Measurements from ENCODE around the gene FCGR1A. TPM values are rescaled to one million over a fixed set of nuclear protein-coding genes. Genes with fewer than 3 reads are reported as not detected.
"Not testable (repeated sequence)": the region's sequence is repeated elsewhere in the genome, so short reads cannot be mapped to it uniquely, and the experiment has no call there.

The FCGR1A gene
- total RNA-seq, result 1 to 10 TPM in 1 of 2 experiments, under 1 TPM in 1; 0.48 to 1.2 TPM

DNA sequence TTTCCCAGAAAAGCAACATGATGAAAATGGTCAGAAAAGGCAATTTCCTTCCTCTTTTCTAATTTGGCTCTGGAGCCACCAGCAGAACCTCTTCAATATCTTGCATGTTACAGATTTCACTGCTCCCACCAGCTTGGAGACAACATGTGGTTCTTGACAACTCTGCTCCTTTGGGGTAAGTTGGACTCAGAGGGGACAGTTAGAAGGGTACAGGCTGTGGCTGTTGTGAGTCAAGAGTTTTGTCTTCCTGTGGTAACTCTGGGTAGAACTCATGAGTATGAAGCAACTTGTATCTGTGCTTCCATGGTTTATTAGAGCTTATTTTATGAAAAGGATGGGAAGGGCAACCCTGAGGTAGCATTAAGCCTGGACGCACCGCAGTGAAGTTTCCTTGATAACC is at the start of gene FCGR1A:
Gene FCGR1A (plus strand): TSS at position 95 of the 400 bp plus-strand sequence. CDS start 50 bp downstream, at position 145.
- H3K4me1 Mint-ChIP-seq, POLR2A ChIA-PET, H3K4me3 Mint-ChIP-seq, H3K36me3 Mint-ChIP-seq, DNase-seq, H3K27me3 Mint-ChIP-seq, H3K27ac Mint-ChIP-seq, H3K9me3 Mint-ChIP-seq: not testable (repeated sequence)
- peak; percentile 76 for ATAC-seq (ENCODE audit: low read depth)

DNA sequence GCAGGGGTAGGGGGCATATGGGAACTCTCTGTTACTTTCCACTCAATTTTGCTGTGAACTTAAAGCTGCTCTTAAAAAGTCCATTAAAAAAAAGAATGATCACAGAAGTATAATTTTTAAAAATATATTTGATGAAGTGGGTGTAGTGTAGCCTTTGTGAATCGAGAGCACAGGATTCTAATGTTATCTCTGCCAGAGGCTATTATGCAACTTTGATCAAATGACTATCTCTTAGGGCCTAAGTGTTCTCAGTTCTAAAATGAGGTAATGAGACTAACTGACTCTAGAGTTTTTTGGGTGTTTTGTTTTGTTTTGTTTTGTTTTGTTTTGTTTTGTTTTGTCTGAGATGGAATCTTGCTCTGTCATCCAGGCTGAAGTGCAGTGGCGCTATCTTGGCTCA is 49.7 kb upstream of the FCGR1A start:
- H3K36me3 Mint-ChIP-seq; H3K27me3 Mint-ChIP-seq; H3K4me3 Mint-ChIP-seq; POLR2A ChIA-PET; ATAC-seq (ENCODE audit: low read depth); H3K9me3 Mint-ChIP-seq; DNase-seq; H3K27ac Mint-ChIP-seq; H3K4me1 Mint-ChIP-seq: not testable (repeated sequence)

DNA sequence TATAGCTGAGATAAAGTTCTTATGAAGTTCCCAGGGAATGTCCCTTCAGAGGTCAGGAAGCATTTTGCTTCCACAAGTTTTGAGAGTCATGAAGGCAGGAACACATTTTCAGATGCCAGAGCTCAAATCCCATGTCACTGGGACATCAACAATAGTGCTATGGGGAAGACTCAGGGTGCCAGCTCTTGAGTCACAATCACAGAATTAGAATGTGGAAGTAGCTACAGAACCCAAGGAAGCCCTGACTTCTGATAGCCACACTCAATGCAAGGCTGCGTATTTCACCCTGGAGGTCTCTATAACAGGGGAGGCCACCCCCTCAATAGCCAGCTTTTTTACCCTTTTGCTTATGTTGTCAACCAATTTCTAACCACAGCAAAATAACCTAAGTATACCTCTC is 47.8 kb upstream of the FCGR1A start:
- POLR2A ChIA-PET; ATAC-seq (ENCODE audit: low read depth); DNase-seq; H3K27ac Mint-ChIP-seq; H3K9me3 Mint-ChIP-seq; H3K4me3 Mint-ChIP-seq; H3K36me3 Mint-ChIP-seq; H3K27me3 Mint-ChIP-seq; H3K4me1 Mint-ChIP-seq: not testable (repeated sequence)

DNA sequence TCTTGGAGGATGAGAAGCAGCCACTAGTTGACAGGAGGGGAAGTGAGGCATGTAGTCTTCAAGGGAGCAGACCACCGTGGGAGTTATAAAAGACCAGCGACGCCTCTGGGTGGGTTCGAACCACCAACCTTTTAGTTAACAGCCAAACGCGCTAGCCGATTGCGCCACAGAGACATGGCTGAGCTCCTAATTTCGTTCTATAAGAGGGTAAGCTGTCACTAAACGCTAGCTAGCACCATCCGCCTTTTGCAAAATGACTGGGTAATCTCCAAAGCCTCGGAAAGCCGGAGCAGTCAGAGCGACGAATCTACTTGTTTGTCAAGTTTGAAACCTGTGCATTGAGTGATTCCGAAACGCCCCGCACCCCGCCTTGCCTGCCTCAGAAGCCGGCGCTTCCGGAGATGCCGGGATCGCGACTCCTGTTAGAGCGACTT is 42.3 kb upstream of the FCGR1A start:
- H3K27ac Mint-ChIP-seq, H3K36me3 Mint-ChIP-seq, POLR2A ChIA-PET, H3K27me3 Mint-ChIP-seq, H3K4me1 Mint-ChIP-seq, H3K9me3 Mint-ChIP-seq: not testable (repeated sequence)
- peak overlapping the region; percentile 58 for H3K4me3 Mint-ChIP-seq
- DNase-seq, result peak; percentile 37
- peak; percentile 60 for ATAC-seq (ENCODE audit: low read depth)

DNA sequence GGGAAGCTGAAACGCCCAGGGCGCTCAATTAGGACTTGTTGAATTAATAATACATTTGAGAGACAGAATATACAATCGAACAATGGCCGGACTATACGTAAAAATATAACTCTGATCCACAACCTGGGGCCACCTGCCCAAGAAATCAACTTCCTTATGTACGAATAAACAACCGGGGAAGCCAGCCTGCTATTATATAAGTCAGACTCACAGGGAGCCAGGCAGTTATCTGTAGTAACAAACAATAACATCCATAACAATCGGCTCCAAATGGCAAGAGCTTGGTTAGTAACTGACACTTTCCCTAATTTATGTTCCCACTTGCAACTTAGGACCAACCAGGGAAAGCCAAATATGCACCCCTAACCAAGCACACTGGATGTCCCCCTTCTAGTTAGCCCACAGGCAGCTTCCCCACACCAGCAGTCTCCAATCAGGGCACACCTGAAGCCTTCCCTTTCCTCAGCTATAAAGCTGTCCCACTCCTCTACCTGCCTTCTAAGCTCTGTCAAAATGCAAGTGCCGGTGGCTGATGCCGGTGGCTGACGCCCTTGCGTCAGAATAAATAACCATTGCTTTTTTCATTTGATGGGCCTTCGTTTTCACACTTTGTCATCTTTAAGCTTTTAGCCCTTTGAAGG is 41.8 kb upstream of the FCGR1A start:
- ATAC-seq (ENCODE audit: low read depth); H3K27me3 Mint-ChIP-seq; POLR2A ChIA-PET; H3K9me3 Mint-ChIP-seq; H3K27ac Mint-ChIP-seq; H3K36me3 Mint-ChIP-seq; DNase-seq; H3K4me1 Mint-ChIP-seq: not testable (repeated sequence)
- H3K4me3 Mint-ChIP-seq, result peak overlapping the region; percentile 58

DNA sequence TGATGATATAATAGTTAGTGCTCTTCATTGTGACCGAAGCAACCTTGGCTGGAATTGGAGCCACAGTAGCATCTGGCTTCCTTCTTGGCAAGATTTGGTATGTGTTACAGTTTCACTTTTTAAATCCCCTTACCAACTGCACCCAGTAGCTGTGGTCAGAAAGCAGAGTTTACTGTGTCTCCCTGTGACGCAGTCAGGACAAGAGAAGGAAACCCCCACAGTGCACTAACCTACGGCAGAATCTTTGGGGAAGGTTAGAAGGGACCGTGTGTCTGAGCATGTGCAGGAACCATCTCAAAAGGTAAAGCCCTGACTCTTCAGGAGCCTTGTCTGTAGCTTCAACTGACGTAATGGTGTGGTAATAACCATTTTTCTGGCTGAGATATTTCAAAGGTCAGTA is 40.6 kb upstream of the FCGR1A start:
- POLR2A ChIA-PET; H3K9me3 Mint-ChIP-seq; H3K4me1 Mint-ChIP-seq; H3K27ac Mint-ChIP-seq; DNase-seq; H3K4me3 Mint-ChIP-seq; H3K36me3 Mint-ChIP-seq; ATAC-seq (ENCODE audit: low read depth): not testable (repeated sequence)
- H3K27me3 Mint-ChIP-seq, result peaks cover 11% of the 10 kb centered on the region

DNA sequence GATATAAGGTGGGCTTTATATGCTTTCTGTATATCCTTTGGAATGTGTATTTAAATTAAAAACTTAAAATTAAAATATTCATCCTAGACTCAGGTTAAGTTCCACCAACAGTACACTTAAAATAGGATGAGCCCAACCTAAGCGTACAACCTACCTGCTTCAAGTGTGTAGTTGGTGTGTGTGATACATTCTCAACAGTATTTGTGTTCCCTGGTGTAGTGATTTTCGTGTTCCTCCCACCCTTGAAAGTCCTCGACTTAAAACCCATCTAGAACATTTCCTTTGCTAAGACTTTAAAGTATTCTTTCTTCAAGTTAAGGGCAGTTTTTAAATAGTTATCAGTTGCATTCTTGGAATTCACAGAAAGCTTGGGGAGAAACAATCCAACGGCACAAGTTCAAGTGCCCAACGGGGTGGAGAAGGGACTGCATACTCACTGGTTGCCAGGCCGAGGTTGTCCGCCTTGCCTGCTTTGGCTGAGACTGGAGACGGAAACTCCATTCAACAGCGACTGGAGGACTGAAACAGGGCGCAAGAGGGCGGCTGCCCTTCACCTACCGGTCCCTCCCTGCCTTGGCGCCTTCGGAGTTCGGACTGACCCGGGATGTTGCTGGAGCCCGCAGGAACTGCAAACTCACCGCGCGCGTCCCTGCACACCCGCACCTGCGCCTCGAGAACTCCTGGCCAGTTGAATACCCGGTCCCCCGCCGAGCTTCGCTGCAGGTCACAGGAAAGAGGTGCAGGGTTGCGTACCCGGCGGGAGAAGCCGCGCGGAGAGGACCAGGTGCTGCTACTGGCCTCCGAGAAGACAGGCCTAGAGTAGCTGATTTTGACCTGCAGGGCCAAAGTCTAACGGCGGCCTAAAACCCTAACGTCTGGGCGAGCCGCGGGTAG is 35.8 kb upstream of the FCGR1A start:
- H3K4me3 Mint-ChIP-seq; H3K36me3 Mint-ChIP-seq; POLR2A ChIA-PET; ATAC-seq (ENCODE audit: low read depth); H3K4me1 Mint-ChIP-seq; H3K27ac Mint-ChIP-seq; H3K9me3 Mint-ChIP-seq: not testable (repeated sequence)
- DNase-seq, result peak; percentile 29
- H3K27me3 Mint-ChIP-seq, result peaks cover 22% of the 10 kb centered on the region

DNA sequence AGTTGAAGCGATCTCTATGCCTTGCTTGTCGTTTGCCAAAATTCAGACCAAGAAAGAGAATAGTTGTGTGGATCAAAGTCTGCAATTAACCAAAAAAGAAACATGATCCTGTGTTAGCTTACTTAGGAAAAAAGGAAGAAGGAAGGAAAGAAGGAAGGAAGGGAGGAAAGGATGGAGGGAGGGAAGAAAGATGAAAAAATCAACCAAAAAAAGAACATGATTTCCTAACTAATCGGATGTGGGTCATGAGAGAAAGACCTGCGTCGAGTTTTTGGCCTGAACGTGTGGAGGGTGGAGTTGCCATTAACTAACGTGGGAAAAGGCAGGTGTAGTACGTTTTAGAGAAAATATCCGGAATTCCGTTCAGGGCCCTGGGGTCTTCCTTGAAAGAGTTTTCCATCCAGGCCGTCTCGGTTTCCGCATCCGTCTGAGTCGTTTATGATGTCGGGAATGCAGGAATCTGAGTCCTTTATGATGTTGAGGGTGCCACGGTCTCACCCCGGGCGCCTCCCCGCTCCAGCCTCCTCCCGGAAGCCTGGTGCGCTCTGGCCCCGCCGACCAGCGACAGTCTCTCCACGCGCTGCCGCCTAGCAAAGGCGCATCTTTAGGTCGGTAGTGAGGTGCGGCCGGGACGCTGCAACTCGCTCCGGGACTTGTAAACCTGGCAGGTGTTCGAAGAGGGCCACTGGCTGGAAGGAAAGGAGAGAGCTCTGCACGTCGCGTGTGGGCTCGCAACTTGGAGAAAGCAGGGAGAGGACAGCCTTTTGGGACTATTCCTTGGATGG is 34.9 kb upstream of the FCGR1A start:
- POLR2A ChIA-PET, H3K27ac Mint-ChIP-seq, H3K36me3 Mint-ChIP-seq, DNase-seq, H3K9me3 Mint-ChIP-seq, H3K4me1 Mint-ChIP-seq: not testable (repeated sequence)
- Mint-ChIP-seq H3K4me3 (peak overlapping the region; percentile 84), H3K27me3 (peaks cover 22% of the 10 kb centered on the region)
- peak; percentile 54 for ATAC-seq (ENCODE audit: low read depth)

DNA sequence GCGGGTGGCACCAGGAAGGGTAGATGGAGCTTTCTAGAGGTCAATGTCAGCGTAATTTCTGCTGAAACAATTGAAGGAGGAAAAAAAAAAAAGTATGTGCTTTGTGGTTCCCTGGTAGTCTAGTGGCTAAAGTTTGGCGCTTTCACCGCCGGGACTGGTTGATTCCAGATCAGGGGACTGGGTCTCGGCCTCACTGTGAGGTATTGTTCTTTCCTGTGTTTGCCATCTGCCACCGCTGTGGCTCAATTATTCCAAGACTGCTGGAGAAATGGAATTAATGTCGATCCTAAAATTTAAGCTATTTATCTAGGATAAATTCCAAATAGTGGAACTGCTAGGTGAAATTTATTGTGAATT is 34.4 kb upstream of the FCGR1A start:
- DNase-seq; H3K27ac Mint-ChIP-seq; POLR2A ChIA-PET; H3K4me1 Mint-ChIP-seq; H3K9me3 Mint-ChIP-seq; ATAC-seq (ENCODE audit: low read depth); H3K36me3 Mint-ChIP-seq: not testable (repeated sequence)
- peak overlapping the region; percentile 84 for H3K4me3 Mint-ChIP-seq
- H3K27me3 Mint-ChIP-seq, result peaks cover 22% of the 10 kb centered on the region

DNA sequence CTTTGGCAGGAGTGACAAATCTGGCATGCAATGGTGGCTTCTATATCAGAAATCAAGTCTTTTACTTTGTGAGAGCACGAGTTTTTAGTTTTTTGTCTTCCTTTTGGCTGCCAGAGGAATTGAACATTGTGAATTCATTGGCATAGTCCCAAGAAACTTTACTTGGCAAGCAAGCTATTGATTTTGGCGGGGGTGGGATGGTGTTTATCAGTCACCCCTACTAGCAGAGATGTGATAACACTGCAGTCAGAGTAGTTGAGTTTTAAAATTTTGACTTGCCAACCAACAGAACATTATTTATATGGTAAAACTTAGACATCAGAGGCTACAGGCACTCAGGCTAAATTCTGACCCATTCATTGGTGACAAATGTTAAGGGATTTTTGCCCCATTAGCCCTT is 31.9 kb upstream of the FCGR1A start:
- H3K27me3 Mint-ChIP-seq, result peaks cover 22% of the 10 kb centered on the region
- H3K4me3 Mint-ChIP-seq; ATAC-seq (ENCODE audit: low read depth); H3K9me3 Mint-ChIP-seq; H3K36me3 Mint-ChIP-seq; H3K27ac Mint-ChIP-seq; POLR2A ChIA-PET; DNase-seq: not testable (repeated sequence)
- H3K4me1 Mint-ChIP-seq, result peaks cover 10% of the 10 kb centered on the region

DNA sequence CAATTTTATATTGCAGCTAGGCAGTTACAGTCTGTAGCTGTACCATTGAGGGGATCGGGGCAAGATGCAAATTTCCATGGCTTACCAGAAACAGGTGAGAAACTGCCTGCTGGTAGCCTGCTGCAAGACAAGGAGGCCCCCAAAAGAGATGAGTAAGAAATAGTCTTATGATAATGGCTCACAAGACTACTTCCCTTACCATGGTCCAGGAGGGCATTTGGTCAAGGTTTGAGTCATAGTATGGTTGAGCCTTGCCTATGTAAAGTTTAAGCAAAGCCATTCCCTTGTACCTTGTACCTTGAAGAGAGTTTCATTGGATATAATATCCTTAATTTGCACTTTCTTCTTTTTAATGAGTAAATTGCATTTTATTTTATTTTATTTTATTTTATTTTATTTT is 30.3 kb upstream of the FCGR1A start:
- Mint-ChIP-seq H3K4me1 (peaks cover 10% of the 10 kb centered on the region), H3K27me3 (peaks cover 12% of the 10 kb centered on the region)
- H3K4me3 Mint-ChIP-seq; ATAC-seq (ENCODE audit: low read depth); DNase-seq; H3K27ac Mint-ChIP-seq; POLR2A ChIA-PET; H3K36me3 Mint-ChIP-seq; H3K9me3 Mint-ChIP-seq: not testable (repeated sequence)

DNA sequence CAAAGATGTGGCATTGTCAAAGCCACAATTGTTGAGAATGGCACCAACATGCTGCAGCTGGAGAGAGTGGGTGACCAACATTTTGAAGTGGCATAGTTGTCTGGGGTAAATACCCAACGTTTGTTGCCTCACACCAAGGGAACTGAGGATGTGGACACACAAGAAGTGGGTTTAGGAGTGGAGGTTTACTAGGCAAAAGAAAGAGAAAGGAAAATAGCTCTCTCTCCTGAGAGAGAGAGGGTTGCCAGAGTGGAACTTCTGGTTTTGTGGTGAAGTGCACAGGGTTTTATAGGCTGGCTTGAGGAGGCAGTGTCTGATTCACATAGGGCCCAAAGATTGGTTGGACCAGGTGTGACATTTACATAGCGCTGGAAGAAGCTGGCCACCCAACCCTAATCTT is 29.0 kb upstream of the FCGR1A start:
- H3K4me1 Mint-ChIP-seq; ATAC-seq (ENCODE audit: low read depth); DNase-seq; H3K27me3 Mint-ChIP-seq; H3K9me3 Mint-ChIP-seq; H3K4me3 Mint-ChIP-seq; H3K27ac Mint-ChIP-seq; POLR2A ChIA-PET; H3K36me3 Mint-ChIP-seq: not testable (repeated sequence)

DNA sequence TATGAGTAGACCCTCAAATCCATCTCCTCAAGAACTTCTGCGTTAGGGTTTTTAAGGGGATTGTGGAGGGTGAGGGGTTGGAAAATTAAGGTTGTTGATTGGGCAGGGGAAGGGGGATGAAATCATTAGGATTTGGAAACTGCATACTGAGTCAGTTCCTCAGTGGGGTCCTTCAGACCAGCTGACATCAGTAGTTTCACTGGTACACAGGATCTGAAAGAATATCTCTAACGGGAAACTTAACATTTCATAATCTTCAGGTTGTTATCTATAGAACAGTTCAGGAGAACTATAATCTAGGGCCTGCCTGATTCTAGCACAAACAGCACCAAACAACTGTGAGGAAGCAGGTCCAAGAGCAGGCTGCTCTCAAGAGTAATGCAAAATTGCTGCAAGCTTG is 27.2 kb upstream of the FCGR1A start:
- H3K4me3 Mint-ChIP-seq; H3K4me1 Mint-ChIP-seq; H3K27ac Mint-ChIP-seq; ATAC-seq (ENCODE audit: low read depth); H3K9me3 Mint-ChIP-seq; DNase-seq; POLR2A ChIA-PET; H3K36me3 Mint-ChIP-seq; H3K27me3 Mint-ChIP-seq: not testable (repeated sequence)

Measured in activated naive CD8-positive, alpha-beta T cell treated with anti-CD3 and anti-CD28 coated beads, Interleukin-2, amount 10 ng/mL, durations not matched to agents 7 days and 5 days (primary cell).